ENCODE measurements around the gene DNAH1. TPM values are rescaled to one million over a fixed set of nuclear protein-coding genes. Genes with fewer than 3 reads are reported as not detected.

The DNAH1 gene
- total and polyA plus RNA-seq, 2 of the 13 experiments (the other 11 are each of a cell fraction or from before 2014, with no cell fraction given): 0.64 to 3.5 TPM

- TF ChIP-seq, protein P1, sequence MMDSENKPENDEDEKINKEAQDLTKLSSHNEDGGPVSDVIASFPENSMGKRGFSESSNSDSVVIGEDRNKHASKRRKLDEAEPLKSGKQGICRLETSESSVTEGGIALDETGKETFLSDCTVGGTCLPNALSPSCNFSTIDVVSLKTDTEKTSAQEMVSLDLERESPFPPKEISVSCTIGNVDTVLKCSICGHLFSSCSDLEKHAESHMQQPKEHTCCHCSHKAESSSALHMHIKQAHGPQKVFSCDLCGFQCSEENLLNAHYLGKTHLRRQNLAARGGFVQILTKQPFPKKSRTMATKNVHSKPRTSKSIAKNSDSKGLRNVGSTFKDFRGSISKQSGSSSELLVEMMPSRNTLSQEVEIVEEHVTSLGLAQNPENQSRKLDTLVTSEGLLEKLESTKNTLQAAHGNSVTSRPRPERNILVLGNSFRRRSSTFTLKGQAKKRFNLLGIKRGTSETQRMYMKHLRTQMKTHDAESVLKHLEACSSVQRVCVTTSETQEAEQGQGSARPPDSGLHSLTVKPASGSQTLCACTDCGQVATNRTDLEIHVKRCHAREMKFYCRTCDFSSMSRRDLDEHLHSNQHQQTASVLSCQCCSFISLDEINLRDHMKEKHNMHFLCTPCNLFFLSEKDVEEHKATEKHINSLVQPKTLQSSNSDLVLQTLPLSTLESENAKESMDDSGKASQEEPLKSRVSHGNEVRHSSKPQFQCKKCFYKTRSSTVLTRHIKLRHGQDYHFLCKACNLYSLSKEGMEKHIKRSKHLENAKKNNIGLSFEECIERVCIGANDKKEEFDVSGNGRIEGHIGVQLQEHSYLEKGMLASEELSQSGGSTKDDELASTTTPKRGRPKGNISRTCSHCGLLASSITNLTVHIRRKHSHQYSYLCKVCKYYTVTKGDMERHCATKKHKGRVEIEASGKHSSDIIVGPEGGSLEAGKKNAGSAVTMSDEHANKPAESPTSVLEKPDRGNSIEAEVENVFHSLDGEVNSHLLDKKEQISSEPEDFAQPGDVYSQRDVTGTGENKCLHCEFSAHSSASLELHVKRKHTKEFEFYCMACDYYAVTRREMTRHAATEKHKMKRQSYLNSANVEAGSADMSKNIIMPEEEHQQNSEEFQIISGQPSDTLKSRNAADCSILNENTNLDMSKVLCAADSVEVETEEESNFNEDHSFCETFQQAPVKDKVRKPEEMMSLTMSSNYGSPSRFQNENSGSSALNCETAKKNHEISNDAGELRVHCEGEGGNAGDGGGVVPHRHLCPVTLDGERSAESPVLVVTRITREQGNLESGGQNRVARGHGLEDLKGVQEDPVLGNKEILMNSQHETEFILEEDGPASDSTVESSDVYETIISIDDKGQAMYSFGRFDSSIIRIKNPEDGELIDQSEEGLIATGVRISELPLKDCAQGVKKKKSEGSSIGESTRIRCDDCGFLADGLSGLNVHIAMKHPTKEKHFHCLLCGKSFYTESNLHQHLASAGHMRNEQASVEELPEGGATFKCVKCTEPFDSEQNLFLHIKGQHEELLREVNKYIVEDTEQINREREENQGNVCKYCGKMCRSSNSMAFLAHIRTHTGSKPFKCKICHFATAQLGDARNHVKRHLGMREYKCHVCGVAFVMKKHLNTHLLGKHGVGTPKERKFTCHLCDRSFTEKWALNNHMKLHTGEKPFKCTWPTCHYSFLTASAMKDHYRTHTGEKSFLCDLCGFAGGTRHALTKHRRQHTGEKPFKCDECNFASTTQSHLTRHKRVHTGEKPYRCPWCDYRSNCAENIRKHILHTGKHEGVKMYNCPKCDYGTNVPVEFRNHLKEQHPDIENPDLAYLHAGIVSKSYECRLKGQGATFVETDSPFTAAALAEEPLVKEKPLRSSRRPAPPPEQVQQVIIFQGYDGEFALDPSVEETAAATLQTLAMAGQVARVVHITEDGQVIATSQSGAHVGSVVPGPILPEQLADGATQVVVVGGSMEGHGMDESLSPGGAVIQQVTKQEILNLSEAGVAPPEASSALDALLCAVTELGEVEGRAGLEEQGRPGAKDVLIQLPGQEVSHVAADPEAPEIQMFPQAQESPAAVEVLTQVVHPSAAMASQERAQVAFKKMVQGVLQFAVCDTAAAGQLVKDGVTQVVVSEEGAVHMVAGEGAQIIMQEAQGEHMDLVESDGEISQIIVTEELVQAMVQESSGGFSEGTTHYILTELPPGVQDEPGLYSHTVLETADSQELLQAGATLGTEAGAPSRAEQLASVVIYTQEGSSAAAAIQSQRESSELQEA (CRISPR knock-in tag; IDR thresholded peaks at IDR 0.05; ENCODE audit: not compliant biosample characterization): no peak
- TF ChIP-seq YEATS2 (CRISPR knock-in tag; IDR thresholded peaks at IDR 0.05; ENCODE audit: borderline replicate concordance): no peak
Measured at GRCh38 chr3:52381623-52382022, 65.5 kb downstream of the DNAH1 start (continued).

GRCh38 chr3:52383446-52383845 lies 67.3 kb downstream of the DNAH1 start:
- CTCF ChIA-PET (ENCODE audit: low intra/inter-chr PET ratio, low total read pairs): no interaction called here
- in situ Hi-C loops (cut with HindIII; ENCODE audit: extremely low pct_ligation_motif_present, low pct_unique_long_range_greater_than_20kb): no loop called here
- ATAC-seq: no peak

More at GRCh38 chr3:52383446-52383845, 67.3 kb downstream of the DNAH1 start:
- BruUV-seq (replicated peaks): no TSS peak
- no peak overlapping the region for H3K4me2 ChIP-seq (ENCODE audit: low read depth, low read length)
- H4K20me1 ChIP-seq (ENCODE audit: insufficient read depth, low read length): no peaks in the 10 kb centered on the region
- no peak overlapping the region for H3K9ac ChIP-seq (ENCODE audit: insufficient read depth, low read depth, low read length)
- no peak overlapping the region for H3K27ac ChIP-seq (ENCODE audit: extremely low read length, insufficient read depth, low read length)
- DNase-seq (ENCODE audit: low spot score) (no peak), FAIRE-seq (no peak)
- intact Hi-C loops (cut with micrococcal nuclease; ENCODE audit: unreplicated experiment): no loop called here
- 96% methylated on average over 4 of the region's 14 CpGs for WGBS (ENCODE audit: low lambda C conversion rate)
- no peaks in the 10 kb centered on the region for H3K79me2 ChIP-seq (ENCODE audit: insufficient read depth, low read length)
- H3K4me1 ChIP-seq (ENCODE audit: insufficient read depth, low read length): peaks cover 9% of the 10 kb centered on the region
- H3K4me3 ChIP-seq (replicated peaks in 1 of 3; ENCODE audit: insufficient read depth in 1 of 3, low read depth in 2 of 3, low read length in 3 of 3): no peak overlapping the region
- no peak overlapping the region for H2AFZ ChIP-seq (ENCODE audit: low read length)
- peaks cover 4 to 5% of the 10 kb centered on the region in 2 experiments; a peak in 3 of 5 replicates for H3K27me3 ChIP-seq (ENCODE audit: control insufficient read depth in 1 of 2, insufficient read depth in 2 of 2, low read length in 2 of 2)
- POLR2A ChIA-PET: no interaction called here
- no peak for TF ChIP-seq ZNF496 (CRISPR knock-in tag; IDR thresholded peaks at IDR 0.05; ENCODE audit: insufficient replicate concordance)
- TF ChIP-seq ZNF768 (CRISPR knock-in tag; IDR thresholded peaks at IDR 0.05): peak; percentile 13; the same call in 1 of the 2 replicates
- no peaks in the 10 kb centered on the region for H3K9me3 ChIP-seq (ENCODE audit: low read length)
- H3K36me3 ChIP-seq (replicated peaks in 1 of 2; ENCODE audit: control insufficient read depth in 1 of 2, insufficient read depth in 2 of 2, low read length in 2 of 2): no peaks in the 10 kb centered on the region
